Frontal cortex (tissue), 4 donors: ENCODE measurements around the gene COL15A1. TPM values are rescaled to one million over a fixed set of nuclear protein-coding genes. Genes with fewer than 3 reads are reported as not detected.

Experiments used
- DNase-seq, 2 donors: peaks; one replicate each; pipeline ENCODE4 v3.0.0; 2012; ENCODE audit warnings: low spot score in 2 of 2
- FAIRE-seq: peaks from 2 replicates; lab custom pipeline; 2012; peaks lifted over from hg19 to GRCh38; lab: Jason Lieb, UNC
- total RNA-seq: library from RNA; depleted of rRNA; stranded (reverse); fragments of >200 nt; gene quantifications from one replicate; pipeline ENCODE4 v1.2.3, GENCODE V29; 2014
- donor health status: control.
- donor health status: control.
- donor health status: control.

The COL15A1 gene
- total RNA-seq, 1 donor from 2014 or later, result 6.9 TPM

DNA sequence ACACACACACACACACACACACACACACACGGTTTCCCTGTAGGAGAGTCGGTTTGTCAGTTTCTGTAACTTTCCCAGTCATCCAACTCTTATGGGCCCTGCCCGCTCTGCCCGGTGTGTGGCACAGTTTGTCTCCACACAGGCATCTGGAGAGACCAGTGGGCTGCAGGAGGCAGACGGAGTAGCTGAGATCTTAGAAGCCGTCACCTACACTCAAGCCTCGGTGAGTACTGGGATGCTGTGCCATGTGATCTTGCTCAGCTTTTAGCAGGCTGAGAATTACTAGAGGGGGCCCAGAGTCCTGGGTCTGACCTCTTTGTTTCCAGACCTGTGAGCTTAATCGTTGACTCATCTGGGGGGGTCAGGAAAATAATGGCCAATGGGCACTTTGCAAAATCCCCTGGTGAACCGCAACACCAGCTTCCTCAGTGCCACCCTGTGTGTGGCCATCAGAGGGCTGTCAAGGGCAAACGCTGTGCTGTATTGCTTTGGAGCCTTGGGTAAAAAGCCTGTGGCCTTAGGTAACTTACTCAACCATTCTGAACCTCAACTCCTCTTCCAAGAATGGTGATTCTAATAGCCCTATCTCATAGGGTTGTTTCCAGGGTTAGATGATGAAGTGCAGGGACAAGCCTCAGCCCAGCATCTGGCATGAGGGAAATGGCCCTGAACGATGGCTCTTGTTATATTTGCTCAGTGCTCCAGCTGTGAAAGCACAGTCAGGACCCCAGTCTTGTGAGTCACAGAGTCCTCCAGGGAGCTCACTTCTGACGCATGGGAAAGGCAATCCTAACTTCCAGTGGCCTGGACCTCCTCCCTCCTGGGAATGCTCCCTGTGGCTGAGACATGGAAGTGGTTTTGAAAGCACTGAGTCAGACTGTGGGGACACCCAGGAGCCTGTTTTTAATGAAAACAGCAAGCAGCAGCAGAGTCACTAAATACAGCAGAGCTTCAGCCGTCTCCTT lies 45.6 kb downstream of the COL15A1 start:
- FAIRE-seq (no peak), DNase-seq (peak in 1 of 2 donors; percentile 34)

DNA sequence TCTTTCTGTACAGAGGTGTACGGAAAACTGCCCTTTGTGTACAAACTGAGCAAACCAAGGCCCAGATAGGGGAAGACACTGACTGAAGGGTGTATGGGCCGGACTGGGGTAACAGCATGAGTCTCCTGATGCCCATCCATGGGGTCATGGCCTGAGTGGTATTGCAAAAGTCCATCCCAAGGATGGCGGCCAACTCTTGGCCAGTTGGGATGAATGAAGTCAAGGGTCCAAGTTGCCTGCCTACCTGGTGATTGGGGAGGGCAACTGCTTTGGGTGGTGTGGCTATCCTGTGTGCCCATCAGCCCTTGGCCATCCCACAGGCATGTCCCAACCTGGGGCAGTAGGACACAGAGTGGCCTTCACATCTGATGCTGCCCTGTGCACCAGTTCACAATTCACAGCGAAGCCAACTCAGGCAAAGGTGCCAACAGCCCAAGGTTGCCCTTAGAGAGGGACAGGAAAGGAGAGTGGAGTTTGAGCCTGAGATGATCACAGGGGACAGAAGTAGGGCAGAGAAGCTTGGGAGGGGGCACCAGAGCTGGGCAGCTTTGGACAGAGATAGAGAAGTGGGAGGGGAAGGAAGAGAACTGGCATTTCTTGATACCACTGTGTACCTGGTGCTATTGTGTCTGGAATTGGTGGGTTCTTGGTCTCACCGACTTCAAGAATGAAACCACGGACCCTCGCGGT lies 46.6 kb downstream of the COL15A1 start:
- FAIRE-seq, result no peak

DNA sequence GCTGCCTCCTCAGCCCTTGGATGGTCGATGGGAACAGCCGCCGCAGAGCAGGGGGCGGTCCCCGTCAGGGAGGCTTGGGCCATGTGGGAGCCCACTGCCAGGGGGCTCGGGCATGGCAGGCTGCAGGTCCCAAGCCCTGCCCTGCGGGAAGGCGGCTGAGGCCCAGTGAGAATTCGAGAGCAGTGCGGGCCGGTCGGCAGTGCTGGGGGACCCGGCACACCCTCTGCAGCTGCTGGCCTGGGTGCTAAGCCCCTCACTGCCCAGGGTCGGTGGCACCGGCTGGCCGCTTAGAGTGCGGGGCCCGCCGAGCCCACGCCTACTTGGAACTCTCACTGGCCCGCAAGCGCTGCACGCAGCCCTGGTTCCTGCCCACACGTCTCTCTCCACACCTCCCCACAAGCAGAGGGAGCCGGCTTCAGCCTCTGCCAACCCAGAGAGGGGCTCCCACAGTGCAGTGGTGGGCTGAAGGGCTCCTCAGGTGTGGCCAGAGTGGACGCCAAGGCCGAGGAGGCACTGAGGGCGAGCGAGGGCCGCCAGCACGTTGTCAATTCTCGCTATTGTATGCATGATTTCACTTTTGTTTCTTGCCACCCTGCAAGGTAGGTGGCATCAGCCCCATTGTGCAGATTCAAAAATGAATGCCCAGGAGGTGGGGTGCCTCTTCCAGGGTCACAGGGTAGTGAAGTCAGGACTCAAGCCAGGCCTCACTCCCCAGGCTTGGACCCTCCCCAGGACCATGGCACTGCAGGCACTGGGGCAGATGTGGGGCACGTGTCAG lies 48.6 kb downstream of the COL15A1 start:
- DNase-seq, result no peak
- no peak for FAIRE-seq

More for the DNA sequence above, 46.6 kb downstream of the COL15A1 start:
- DNase-seq, result no peak

DNA sequence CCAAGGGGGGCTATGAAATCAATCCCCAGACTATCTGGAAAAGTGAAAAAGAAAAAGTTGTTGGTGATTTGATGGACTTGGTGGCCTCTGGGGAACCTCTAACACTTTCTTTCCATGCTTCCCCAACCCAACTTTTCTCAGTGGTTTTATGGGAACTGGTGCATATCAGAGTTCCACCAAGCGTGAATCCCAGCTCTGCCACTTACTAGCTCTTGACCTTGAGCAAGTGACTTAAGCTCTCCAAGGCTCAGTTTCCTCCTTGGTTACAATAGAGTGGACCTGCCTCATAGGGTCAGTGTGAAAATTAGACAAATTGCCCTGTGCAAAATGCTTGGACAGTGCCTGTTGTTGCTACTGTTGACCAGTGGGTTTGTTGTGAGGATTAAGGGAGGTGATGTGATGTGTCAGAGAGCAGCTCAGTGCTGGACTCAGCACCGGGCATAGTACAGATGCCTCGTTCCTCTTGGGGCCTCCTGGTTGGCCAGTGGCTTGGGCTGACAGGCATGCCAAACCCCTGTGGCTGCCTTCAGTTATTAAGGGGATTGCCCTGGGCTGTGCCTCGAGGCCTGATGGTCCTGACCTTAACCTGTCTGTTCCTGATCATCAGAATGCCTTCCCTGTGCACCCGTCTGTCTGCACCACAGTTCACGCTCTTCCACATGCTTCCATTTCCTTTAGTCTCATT lies 49.3 kb downstream of the COL15A1 start:
- DNase-seq (no peak), FAIRE-seq (no peak)

DNA sequence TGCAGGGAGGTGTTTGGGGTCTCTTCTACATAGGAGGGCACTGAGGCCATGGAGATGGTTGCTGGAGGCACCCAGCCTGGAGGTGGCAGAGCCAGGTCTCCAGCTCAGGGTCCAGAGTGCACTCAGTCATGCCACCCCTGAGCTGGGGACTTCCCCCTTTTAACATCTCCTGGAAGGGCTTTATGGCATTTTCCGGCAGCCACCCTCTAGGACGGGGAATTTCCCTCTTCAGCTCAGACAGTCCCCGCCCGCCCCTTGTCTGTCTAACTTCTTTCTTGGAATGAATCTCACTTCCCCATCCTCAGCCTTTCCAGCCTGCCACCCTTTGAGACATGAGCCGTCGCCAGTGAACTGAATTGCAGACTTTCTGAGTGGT lies 49.9 kb downstream of the COL15A1 start:
- DNase-seq (no peak), FAIRE-seq (no peak)

DNA sequence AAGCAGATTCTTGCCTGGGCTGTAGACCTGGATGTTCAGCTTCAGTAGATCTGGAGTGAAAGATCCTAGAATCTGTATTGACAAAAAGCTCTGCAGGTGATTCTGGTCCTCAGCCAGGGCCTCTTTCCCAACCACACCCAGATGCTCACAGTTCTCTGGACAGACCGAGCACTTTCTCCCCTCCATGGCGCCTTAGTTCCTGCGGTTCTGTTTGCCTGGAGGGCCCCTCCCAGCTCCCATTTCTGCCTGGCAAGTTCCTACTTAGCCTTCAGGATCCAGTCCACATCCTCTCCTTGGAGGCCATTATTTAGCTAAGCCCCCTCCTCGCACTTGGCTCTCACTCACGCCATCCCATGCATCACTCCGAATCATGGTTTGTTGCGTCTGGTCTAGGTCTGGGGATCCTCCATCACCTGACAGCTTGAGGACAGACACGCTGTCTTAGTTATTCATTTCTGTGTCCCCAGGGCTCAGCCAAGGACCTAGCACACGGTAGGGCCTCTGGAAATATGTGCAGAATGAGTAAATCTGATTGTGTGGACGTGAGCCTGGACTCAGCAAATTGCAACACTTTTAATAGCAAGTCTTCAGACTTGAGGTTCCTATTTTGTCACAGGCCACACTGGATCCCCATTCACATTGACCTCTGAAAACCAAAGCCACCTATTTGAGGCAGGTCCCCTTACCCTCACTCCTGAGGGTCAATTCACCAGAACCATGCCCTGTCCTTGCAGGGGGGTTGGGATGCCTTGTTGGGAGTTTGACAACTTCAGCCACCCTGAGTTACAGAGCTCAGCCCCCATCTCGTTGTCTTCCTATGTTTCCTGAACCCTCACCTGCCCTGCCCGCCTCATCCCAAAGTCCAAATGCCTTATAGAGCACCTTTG lies 50.7 kb downstream of the COL15A1 start:
- DNase-seq (no peak), FAIRE-seq (no peak)

DNA sequence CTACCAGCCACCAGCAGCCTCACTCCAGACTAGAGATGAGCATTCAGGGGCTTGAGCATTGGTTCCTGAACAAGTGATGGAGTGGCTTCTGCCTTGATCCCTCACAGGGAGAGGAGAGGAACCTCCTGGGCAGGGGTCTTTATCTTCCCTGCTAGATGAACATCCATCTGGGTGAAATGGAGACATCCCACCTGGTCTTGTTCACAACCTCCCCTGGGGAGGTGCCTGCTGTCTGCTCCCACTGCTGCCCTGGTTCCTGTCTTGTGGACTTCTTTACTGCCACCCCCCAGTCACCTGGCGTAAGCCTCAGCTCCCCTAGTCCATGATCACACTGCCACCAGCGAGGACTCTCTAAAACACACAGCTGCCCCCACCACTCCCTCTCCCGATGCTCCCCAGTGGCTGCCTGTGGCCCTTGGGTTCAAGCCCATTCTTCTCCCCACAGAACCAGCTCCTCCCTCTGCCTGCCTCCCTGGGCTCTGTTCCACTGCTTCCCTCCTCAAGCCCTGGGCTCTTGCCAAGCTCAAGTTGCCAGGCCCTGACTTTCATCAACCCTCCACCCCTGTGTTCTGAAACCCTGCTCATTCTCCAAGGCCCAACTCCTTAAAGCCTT lies 51.5 kb downstream of the COL15A1 start:
- FAIRE-seq (no peak), DNase-seq (no peak)

DNA sequence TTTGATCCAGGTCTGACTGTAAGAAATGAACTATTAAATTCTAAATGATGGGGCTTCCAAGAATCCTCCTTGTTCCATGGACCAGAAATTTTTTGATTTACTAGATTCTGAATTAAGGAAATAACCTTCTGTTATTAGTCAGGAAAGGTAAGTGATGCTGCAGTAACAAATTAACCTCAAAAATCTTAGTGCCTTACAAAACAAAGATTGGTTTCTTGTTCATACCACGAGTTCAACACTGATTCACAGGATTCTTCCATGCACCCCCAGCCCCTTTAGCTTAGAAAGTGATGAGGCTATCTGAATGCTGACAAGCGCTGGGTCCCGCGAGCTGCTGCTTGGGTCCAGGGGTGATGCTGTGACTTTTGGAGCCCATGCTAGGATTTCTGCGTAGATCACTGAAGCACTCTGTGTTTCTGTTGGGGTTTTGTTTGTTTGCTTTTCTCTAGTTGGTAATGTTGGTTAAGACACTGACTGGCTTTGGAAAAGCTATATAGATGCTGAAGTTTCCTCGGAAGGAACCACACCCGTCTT lies 52.3 kb downstream of the COL15A1 start:
- DNase-seq (no peak), FAIRE-seq (no peak)

DNA sequence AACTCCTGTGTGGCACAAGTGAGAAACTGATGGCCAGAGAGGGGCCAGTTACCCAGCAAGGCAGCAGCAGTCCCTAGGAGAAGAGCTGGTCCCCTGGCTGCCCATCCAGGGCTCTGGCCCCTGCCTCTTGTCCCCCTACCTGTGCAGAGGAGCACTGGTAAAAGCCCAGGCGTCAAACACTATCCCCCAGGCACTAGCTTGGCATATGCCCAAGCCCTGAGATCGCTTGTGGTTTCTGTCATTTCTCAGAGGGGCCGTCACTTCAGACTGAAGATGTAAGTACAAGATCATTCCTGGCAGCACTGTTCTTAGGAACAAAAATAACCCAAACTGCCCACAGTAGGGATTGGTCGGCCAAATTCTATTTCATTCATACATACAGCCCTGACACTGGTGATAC lies 53.9 kb downstream of the COL15A1 start:
- no peak for DNase-seq
- no peak for FAIRE-seq

DNA sequence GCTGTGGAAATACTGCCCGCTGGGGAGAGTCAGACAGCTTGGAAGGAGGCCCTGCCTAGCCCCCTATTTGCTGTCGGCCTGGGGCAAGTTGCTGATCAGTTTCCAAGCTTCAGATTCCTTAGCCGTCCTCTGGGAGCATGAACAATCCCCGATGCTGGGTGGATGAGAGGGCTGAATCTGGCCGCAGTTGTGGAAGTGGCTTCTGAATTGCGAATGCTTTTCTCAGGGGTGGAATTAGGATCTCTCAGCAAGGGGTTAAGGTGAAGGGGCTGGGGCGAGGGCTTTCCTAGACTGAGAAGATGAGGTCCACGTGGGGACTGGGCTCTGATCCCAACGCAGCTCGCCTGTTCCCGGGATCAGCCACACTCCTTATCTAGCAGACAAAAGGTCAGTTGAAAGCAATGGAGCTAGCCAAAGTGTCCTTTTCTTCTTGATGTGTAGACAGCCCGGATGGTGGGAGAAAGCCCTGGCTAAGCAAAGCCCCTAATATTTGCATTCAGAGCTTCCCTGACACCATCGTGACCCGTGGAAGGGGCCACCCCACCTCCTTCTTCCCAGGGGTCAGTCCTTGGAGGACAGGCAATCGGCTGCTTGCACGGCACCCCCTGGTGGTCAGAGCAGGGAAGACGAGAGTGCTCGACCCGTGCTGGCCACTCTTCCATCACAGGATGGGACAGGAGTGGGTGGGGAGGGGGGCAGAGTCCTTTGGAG lies 54.9 kb downstream of the COL15A1 start:
- peak; percentile 67 to 71 for DNase-seq
- no peak for FAIRE-seq

DNA sequence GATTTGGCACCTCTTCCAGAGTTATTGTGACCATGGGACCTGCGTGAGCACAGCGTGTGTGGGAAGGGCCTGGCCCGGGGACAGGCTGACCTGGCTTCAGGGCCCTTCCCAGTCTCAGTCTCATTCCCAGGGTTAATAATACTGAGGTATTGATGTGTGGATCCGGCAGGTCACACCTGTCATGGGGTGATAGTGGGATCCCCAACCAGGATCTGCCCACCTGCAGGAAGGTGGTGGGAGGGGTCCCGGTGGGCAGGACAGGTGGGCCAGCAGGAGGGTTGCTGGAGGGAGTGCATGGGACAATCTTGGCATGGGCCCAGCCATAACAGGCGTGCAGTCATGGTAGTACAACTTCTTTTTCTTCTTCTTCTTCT lies 55.4 kb downstream of the COL15A1 start:
- FAIRE-seq (no peak), DNase-seq (no peak)

DNA sequence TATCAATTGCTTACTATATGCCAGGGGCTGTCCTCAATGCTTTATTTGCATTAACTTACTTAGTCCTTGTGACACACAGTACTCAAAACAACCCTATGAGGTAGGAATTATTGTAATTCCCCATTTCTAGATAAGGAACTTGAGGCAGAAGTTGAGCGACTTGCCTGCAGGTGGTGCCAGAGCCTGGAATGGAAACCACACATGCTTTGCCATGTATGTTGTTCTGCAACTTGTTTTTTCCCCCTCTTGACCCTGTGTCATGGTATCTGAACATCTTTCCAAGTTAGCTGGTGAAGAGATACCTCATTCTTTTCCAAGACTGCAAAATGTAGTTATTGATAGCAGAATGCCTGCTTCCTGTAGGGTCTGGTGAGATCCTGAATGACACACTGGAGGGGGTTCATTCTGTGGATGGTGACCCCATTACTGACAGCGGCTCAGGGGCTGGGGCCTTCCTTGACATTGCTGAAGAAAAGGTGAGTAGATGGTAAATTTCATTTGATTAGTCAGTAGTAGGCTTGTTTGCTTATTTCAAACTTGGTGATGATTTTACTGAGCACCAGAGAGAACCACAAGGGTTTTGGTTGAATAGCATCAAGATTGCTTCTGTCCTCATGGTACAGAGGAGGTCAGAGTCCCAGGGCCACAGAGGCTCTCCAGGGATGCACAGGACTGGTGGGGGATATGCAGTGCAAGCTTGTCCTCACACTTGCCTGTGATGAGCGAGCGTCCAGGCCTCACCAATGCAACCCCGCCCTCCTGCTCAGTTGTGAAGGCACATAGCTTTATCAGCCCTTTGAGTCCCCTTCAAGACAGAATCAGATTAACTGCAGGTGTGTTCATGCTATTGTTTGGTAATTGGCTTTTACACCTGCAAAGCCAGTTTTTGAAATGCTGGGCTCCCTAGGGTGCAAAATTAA lies 57.0 kb downstream of the COL15A1 start:
- DNase-seq (peak in 1 of 2 donors; percentile 45), FAIRE-seq (no peak)

DNA sequence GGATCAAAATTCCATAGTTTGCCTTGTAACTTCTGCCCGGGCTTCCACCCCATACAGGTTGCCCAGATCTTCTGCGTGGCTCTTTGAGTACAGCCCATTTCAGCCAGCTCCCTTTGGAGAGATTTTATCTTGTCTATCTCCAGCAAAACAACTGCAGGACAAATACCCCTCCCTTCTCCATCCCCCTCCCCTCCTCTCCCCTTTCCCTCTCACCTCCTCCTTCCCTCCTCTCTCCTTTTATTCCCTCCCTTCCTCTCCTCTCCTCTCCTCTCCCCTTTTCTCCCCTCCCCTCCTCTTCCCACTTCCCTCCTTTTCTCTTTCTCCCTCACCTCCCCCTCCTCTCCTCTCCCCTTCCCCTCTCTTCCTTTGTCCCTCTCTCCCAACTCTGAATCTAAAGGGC lies 58.2 kb downstream of the COL15A1 start:
- FAIRE-seq (no peak), DNase-seq (no peak)

DNA sequence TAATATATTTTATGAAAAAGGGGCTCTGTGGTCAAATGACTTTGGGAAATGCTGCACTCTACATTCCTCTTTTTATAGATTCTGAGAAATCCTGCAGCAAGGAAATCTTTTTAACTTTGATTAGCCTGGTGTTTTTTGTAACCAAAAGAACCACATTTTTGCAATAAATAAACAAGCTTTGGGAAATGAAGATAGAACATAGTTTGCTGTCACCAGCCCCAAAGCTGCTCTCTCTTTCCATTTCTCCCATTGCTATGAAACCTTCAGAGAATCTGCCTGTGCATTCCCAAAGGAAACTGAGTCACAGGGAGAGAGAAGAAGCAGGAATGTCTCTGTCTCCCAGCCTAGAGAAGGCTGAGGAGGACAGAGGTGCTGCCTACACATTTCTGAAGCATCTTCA lies 59.0 kb downstream of the COL15A1 start:
- FAIRE-seq (no peak), DNase-seq (no peak)

DNA sequence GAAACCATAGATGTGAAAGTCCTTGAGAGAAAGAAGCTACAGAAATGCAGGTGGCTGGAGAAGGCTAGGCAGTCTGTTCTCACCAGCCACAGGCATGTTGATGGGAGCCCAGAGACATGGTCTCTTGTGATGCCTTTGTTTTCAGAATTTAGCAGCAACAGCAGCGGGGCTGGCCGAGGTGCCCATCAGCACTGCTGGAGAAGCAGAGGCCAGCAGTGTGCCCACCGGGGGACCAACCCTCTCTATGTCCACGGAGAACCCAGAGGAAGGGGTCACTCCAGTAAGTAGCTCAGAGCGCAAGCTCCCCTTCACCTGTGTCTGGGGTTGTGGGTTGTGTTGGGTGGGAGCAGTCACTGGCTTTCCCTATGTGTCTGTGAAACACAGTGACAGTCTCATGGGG lies 59.6 kb downstream of the COL15A1 start:
- no peak for FAIRE-seq
- no peak for DNase-seq

DNA sequence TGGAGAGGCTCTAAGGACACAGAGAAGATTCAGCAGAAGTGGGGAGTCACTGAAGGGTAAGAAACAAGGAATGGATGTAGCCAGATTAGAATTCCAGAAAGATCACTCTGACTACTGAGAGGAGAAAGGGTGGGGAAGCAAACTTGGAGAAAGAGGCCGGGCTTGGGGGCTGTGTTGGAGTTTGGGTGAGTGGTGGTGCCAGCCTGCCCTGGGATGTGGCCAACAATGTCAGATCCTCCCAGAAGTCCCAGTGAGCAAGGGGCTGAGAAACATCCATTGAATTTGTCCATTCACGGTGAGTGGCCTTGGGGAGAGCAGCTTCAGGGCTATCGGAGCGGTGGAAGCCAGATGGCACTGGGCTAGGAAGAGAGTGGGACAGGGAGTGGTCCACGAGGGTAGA lies 60.4 kb downstream of the COL15A1 start:
- FAIRE-seq (no peak), DNase-seq (no peak)
